ENCODE measurements around the gene AGAP1.

Gene AGAP1

DNA sequence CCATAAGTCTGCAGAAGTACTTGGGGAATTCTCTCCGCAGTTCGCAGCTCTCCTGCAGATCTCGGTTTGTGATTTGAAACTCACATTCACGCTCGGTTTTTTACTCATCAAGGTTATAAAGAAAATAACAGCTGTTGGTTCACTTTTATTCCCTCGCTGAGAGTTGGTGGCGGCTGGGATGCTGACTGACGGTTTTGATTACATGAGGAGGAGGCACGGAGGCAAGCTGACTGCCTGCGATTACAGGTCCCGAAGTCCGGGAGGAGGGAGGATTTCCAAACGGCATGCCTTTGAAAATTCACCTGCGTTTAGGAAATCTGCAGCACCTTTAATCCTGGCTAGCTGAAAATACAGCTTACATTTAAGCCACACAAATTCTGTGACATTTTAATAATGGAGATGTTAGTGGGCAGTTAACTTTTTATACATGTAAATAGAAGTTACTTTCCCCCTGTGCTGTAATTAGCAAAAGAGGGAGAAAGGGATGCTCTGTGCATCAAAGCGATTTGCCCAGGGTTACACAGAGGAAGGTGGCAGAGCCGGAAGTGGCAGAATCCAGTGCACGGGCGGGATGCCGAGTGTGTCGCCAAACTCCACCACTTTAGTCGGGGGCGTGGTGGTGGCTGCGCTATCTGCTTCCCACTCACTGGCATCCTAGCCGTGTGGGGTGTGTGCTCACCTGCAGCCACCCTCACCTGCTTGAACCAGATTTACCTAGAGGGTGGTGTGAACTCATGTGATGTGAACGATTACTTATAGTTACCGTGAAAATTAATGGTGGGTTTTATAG is 14.7 kb downstream of the AGAP1 start:
- DNase-seq (ENCODE audit: low spot score), result no peak

- DNase-seq (ENCODE audit: low spot score), result no peak
Observed at GRCh38 chr2:235510318-235510717, 16.5 kb downstream of the AGAP1 start.

- peak; percentile 62 for DNase-seq (ENCODE audit: low spot score)
Observed at GRCh38 chr2:235511187-235511661, 17.4 kb downstream of the AGAP1 start.

DNA sequence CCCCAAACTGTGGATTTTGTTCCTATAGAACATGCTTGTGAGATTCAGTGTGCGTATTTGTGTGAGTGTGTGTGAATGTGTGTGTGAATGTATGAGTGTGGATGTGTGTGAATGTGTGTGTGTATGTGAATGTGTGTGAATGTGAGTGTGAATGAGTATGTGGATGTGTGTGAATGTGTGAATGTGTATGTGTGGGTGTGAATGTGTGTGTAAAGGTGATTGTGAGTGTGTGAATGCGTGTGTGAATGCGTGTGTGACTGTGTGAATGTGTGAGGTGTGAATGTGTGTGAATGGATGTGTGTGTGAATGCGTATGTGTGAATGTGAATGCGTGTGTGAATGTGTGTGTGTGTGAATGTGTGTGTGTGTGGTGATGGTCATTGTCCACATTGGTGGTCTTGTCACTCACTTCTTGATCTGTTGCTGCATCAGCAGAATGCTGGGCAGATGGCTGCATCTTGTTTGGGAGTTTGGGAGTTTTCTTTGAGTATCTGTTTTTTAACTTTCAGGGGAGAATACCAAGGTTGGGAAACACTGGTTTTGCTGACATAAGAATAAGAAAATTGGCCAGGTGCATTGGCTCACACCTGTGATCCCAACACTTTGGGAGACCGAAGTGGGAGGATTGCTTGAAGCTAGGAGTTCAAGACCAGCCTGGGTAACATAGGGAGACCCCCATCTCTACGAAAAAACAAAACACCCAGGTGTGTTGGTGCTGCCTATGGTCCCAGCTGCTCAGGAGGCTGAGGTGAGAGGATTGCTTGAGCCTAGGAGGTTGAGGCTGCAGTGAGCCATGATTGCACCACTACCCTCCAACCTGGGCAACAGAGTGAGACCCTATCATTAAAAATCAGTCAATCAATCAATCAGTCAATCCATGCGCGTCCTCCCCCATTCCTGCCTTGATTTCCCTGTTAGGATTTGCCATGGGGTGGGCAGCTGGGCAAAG is 18.2 kb downstream of the AGAP1 start:
- DNase-seq (ENCODE audit: low spot score), result no peak

DNA sequence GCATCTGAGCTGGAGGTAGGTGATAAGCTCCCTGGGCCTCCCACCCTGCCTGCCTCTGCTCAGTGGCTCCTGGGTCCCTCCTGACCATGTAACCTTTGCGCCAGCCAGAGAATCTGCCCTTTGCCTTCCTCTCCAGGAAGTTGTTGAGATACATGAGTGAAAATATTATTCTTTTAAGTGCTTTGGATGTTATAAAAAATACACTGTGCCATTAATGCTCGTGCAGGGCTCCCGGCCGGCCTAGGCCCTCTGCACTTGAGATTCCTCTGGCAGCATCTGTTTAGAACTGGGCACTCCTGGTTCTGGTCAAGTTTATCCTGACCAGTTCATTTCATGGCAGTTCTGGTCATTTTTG is 18.8 kb downstream of the AGAP1 start:
- DNase-seq (ENCODE audit: low spot score), result no peak

- DNase-seq (ENCODE audit: low spot score), result no peak
Observed at GRCh38 chr2:235513984-235514626, 20.3 kb downstream of the AGAP1 start.

DNA sequence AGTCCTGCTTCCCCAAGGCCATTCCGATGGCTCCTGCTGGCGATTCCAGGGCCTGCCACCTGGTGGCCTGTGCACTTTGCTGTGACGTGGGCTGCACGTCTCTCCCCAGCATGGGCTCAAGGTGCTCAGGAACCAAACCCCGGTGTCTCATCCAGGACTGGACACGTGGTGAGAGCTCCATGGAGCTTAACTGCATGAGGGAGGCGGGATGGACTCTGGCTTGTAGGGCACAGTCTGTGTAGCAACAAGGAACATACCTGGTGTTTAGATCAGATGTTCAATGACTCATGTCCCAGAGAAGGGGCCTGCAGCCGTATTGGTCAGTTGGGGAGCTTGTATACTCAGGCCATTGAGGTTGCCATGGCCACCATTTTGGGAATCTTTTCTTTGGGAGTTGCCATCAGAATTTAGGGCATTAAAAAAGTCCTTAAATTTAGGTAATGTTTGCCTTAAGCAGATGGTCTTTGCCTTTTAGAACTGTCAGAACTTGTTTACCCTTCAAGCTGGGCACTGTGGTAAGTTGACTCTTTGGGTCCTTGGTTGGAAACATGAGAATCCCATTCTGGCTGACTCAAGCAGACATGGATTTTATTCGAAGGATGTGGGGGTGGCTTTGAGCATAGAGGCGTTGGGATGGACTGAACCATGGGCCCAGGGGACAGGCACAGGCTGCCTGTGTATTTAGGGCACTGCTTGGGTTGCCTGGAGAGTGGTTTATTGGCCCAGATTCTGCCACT is 21.0 kb downstream of the AGAP1 start:
- DNase-seq (ENCODE audit: low spot score), result no peak

DNA sequence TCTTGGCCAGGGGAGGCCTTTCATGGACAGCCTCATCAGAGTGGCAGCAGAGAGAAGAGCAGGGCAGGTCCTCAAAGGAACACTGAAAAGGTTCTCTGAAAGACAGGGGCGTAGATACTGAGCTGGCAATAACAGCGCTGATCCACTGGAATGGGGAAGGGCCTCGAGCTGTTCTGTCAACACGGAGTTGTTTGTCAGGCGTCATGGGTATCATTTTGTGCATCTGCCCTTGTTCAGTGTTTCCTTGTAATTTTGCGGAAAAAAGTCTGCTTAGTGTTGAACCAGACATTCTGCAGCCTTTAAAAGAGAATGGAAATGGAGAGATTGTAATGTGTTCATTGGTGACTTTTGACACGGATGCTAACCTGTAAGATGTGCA is 21.5 kb downstream of the AGAP1 start:
- DNase-seq (ENCODE audit: low spot score), result no peak

- DNase-seq (ENCODE audit: low spot score), result no peak
Observed at GRCh38 chr2:235515821-235516220, 22.0 kb downstream of the AGAP1 start.

DNA sequence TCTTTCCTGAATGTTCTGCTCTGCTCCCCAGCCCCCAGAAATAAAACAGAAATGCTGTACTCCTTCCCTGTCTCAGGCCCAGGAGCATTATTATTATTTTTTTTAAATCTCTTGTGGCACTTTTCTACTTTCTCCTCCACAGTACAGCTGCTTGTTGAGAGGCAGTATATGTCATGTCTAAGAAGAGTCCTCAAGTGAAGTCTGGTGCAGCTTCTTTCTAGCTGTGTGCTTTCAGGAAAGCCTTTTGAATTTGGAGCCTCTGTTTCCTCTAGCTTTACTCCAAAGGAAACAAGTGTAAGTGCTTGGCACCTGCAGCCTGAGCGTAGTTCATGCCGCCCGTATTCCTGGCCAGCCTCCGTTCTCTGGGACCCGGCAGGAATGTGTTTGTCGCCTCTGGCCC is 22.4 kb downstream of the AGAP1 start:
- no peak for DNase-seq (ENCODE audit: low spot score)

DNA sequence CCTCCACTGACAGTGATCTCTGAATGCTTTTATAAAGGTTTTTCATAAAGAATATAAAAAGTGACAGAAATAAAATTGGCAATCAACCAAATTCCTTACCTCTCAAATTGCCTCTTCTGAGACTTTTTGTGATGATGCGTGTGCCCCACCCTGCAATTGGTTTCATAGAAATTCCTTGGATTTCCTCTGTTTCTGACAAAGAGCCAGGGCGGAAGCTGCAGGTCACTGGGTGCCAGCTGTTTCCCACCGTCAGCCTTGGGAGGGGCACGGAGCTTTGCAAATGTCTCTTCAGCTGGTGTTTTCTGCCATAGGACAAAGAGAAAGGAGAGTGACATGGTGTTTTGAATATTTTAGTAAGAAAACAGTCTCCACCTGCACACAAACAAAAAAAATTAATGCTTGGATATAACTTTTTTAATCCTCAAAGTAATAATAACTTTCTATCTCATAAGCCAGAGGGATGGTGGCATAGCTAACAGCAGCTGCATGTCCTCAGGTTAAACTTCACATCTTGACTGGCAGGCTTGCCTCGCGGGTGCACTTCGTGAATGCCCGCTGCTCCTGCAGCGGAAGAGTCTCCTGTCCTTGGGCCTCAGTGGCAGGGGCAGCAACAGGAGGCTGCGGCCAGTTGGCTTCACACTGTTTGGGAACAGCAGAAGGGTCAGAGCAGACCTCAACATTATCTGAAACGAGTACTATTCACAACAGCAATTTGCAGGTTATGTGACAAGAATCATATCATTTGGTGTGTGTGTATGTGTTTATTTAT is 24.7 kb downstream of the AGAP1 start:
- no peak for DNase-seq (ENCODE audit: low spot score)

GRCh38 chr2:235520787-235521186 is 26.9 kb downstream of the AGAP1 start:
- no peak for DNase-seq (ENCODE audit: low spot score)

DNA sequence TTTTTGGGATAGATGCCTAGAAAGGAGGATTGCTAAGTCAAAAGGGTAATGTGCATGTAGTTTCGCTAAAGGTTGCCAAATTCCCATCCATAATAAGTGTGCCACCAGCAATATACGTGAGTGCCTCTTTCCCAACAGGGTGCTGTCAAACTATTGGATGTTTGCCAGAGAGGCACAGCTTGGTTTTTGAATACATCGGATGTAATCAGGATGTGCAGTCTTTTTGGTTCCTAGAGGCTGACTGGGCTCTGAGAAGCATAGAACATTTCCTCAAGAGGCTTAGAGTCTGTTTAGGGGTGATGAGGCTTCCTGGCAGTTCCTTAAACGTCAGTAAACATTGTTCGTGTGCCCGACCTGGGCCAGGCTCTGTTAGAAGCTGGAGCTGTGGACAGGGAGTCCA is 28.0 kb downstream of the AGAP1 start:
- DNase-seq (ENCODE audit: low spot score), result no peak

GRCh38 chr2:235523021-235523420 is 29.2 kb downstream of the AGAP1 start:
- DNase-seq (ENCODE audit: low spot score), result no peak

GRCh38 chr2:235523486-235524150 is 29.8 kb downstream of the AGAP1 start:
- no peak for DNase-seq (ENCODE audit: low spot score)

- DNase-seq (ENCODE audit: low spot score), result no peak
Observed at GRCh38 chr2:235526166-235526565, 32.3 kb downstream of the AGAP1 start.

DNA sequence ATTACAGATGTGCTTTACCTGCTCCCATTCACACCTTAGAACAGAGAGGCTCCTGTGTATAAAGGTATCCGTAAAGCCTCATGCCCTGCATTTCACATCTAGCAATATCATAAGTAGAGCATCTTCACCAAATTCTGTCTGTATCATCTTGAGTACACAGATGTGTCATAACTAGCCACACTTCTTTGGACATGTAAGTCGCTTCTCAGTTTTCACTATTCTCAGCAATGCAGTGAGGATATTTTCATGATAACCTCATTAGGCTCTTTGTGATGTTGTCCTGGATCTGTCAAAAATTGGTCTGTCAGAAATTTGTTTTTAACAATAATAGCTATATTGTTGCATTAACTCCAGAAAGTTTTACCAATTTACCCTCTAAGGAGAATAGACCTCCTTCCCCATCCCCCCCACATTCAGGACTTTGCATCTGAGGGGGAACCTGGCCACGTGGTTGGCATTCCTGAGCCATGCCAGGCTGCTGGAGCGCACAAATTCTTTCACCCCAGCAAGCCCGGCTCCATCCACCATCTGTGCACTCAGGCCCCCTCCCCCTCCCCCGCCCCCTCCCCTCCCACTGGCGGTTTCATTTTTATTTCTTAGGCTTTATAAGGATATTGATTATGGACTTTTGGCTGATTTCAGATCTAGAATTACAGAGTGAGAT is 34.1 kb downstream of the AGAP1 start:
- no peak for DNase-seq (ENCODE audit: low spot score)

- no peak for DNase-seq (ENCODE audit: low spot score)
Observed at GRCh38 chr2:235529621-235530020, 35.8 kb downstream of the AGAP1 start.

DNA sequence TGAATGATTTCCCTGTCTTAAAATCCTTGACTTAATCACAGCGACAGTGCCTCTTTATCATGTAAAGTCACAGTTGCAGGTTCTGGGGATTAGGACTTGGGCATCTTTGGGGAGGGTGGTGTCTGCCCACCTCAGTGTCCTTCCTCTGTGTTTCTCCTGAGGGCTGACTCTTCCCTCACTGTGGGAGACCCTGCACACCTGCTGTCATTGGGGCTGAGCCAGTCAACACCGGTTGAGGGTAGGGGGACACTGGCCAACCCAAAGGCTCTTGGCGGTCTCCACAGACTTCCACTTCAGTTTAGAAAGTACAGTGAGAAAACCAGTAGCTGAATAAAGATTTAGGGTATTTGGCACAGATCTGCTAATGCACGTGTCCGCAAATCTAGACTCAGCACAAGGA is 36.9 kb downstream of the AGAP1 start:
- no peak for DNase-seq (ENCODE audit: low spot score)

GRCh38 chr2:235532307-235532706 is 38.5 kb downstream of the AGAP1 start:
- no peak for DNase-seq (ENCODE audit: low spot score)

All from hepatic stellate cell (primary cell).